Esophagus squamous epithelium (tissue), 5 donors: Measurements from ENCODE around the gene SYT12. TPM values are rescaled to one million over a fixed set of nuclear protein-coding genes. Genes with fewer than 3 reads are reported as not detected.

ENCODE experiments used
- DNase-seq: peaks from one replicate; lab custom pipeline; 2025; lab: John Stamatoyannopoulos, UW
- H3K27ac ChIP-seq, 4 donors: fragments of 200-600 bp; sonication (generic); one replicate each; pipeline ENCODE4 v1.5.1; 2016 to 2019; ENCODE audit warnings: mild to moderate bottlenecking in 1 of 4
- H3K27me3 ChIP-seq, 4 donors: fragments of 200-600 bp; sonication (generic); 1 replicate in 3 of 4; 2 replicates in 1 of 4; pipeline versions ENCODE4 v1.5.1 to v1.6.0; 2017 to 2021; ENCODE audit warnings: antibody characterized with exemption in 1 of 4
- H3K36me3 ChIP-seq, 3 donors: fragments of 200-600 bp; sonication (generic); one replicate each; pipeline ENCODE4 v1.5.1; 2016 to 2019
- H3K4me1 ChIP-seq, 3 donors: fragments of 200-600 bp; sonication (generic); one replicate each; pipeline ENCODE4 v1.5.1; 2017 to 2019
- H3K4me3 ChIP-seq, 4 donors: fragments of 200-600 bp; sonication (generic); 1 replicate in 3 of 4; 2 replicates in 1 of 4; pipeline ENCODE4 v1.5.1; 2016 to 2019; ENCODE audit warnings: mild to moderate bottlenecking in 2 of 4, moderate library complexity in 1 of 4
- H3K9me3 ChIP-seq, 3 donors: fragments of 200-600 bp; sonication (generic); one replicate each; pipeline ENCODE4 v1.5.1; 2016 to 2019
- CTCF ChIP-seq, 6 experiments: fragments of 450-650 bp in 4 of 6; fragments of 200-600 bp in 2 of 6; sonication (generic) in 2 of 6; IDR thresholded peaks; one replicate each; pipeline ENCODE4 v1.5.1; 2016 to 2019; ENCODE audit warnings: antibody characterized with exemption in 6 of 6, mild to moderate bottlenecking in 4 of 6, moderate library complexity in 4 of 6
- POLR2A ChIP-seq, 4 donors: fragments of 450-650 bp; IDR thresholded peaks; one replicate each; pipeline ENCODE4 v1.6.1; 2017; ENCODE audit warnings: antibody characterized with exemption in 4 of 4, mild to moderate bottlenecking in 4 of 4, moderate library complexity in 3 of 4
- WGBS, 2 donors: methylation state at CpG; one replicate each; pipeline ENCODE4 v1.1.5; 2018; 5-methylcytosine and 5-hydroxymethylcytosine counted together
- intact Hi-C: fragments of 100-400 bp; cut with DNase I; formaldehyde crosslinking; loops from one replicate; pipeline ENCODE4 v1.15.0; 2022
- total RNA-seq, 4 donors: library from RNA; depleted of rRNA; stranded (reverse); fragments of >200 nt; gene quantifications; one replicate each; pipeline ENCODE4 v1.1.0, GENCODE V29; 2016
- donor health status: DM: yes; HTN: yes; CAD: no.

The SYT12 gene, protein sequence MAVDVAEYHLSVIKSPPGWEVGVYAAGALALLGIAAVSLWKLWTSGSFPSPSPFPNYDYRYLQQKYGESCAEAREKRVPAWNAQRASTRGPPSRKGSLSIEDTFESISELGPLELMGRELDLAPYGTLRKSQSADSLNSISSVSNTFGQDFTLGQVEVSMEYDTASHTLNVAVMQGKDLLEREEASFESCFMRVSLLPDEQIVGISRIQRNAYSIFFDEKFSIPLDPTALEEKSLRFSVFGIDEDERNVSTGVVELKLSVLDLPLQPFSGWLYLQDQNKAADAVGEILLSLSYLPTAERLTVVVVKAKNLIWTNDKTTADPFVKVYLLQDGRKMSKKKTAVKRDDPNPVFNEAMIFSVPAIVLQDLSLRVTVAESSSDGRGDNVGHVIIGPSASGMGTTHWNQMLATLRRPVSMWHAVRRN
- total RNA-seq: 1 to 10 TPM in 2 of 4 donors, under 1 TPM in 2; 0.76 to 1.7 (median 0.99) TPM

DNA sequence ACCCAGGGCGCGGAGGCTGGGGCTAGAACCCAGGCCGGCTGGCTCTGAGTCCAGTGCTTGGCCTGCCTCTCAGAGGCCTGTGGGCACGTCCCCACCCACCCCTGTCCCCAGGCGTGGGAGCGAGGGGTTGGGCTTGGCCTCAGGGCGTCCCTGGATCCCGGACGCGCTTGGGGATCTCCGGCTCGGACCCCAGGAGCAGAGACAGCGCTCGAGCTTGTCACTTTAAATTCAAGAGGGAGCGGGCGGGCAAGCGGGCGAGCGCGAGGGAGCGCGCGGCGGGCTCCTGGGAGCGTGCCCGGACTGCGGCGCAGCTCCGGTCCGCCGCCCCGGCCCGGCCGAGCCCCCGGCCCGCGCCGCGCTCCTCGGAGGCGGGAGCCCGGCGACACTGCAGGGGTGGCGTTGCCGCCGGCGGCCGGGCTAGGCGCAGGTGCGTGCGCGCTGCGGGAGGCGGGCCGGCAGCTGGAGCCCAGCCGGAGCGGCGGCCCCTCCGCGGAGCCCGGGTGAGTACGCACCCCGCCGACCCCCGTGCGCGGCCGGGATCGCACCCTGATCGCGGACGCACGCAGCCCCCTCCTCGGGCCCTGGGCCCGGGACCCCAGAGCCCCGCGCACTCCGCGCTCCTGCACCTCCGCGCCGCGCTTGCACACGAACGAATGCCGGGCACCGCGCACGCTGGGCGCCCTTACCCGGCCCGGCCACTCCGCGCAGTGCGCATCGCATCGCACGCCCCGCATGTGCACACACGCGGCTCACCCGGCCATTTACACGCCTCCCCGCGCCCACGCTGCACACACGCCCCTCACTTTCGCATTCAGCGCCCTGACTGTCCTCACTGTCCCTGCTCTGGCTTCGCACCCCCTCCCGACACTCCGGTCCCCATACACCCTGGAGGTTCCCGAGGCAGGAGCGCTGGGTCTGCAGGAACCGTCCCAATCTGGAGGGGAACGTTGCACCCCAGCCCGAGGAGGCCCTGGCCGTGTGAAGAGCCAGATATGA lies at the start of gene SYT12:
Gene SYT12 (plus strand): TSS at position 174 of the 996 bp plus-strand sequence. CDS start 7,011 bp downstream, outside the sequence.
- Histone ChIP-seq H3K9me3 (no peaks in the 10 kb centered on the region), H3K4me3 (peak within 1 kb of the TSS; percentile 37 to 70 (median 46)), H3K4me1 (peaks cover 17 to 40% (median 18%) of the 10 kb centered on the region in 3 donors), H3K36me3 (no peaks in the 10 kb centered on the region), H3K27ac (no peak within 1 kb of the TSS), H3K27me3 (peaks cover 0 to 36% (median 1%) of the 10 kb centered on the region in 4 donors)
- TF ChIP-seq POLR2A (IDR thresholded peaks at IDR 0.05) (no peak), CTCF (IDR thresholded peaks at IDR 0.05) (no peak)
- intact Hi-C loops: no loop called here
- DNase-seq: no peak
- 0 to 2% methylated on average over 7 to 11 of the region's 118 CpGs for whole genome bisulfite sequencing, 2 donors

- Histone ChIP-seq H3K27ac (no peak overlapping the region), H3K27me3 (no peaks in the 10 kb centered on the region)
These were observed 48.9 kb upstream of the SYT12 start for GRCh38 chr11:66973956-66974580.

DNA sequence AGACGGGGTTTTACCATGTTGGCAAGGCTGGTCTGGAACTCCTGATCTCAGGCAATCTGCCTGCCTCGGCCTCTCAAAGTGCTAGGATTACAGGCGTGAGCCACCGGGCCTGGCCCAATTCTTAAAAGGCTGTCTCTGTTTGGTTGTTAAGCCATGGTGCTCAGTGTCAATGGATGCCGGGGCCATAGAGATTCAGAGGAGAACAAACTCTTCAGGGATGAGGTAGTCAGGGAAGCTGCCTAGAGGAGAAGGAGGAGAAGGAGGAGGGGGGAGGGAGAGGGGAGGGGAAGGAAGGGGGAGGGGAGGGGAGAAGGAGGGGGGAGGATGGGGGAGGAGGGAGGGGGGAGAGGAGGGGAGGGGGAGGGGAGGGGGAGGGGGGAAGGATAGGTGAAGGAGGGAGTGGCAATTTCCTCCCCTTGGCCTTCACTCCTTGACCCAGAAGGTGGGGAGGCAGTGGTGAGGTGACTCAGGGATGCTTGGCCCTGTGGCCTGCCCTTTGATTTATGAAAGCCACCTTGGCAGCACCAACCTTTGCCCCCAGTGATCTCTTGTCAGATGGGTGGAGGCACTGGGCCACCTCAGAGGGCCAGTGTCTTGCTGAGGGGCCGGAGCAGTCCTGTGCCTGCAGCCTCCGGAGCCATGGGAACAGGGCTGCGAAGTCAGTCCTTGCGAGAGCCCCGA lies 48.1 kb upstream of the SYT12 start, which contains the start of gene C11orf86:
Gene C11orf86 (plus strand): TSS at position 581 of the 681 bp plus-strand sequence. CDS start 59 bp downstream, at position 640.
- Histone ChIP-seq H3K27ac (no peak within 1 kb of the TSS), H3K27me3 (no peaks in the 10 kb centered on the region), H3K9me3 (peaks cover 0 to 6% (median 0%) of the 10 kb centered on the region in 3 donors), H3K4me3 (no peak within 1 kb of the TSS), H3K36me3 (no peaks in the 10 kb centered on the region), H3K4me1 (peaks cover 10 to 20% (median 14%) of the 10 kb centered on the region in 3 donors)
- intact Hi-C loops: no loop called here
- no peak for TF ChIP-seq CTCF (IDR thresholded peaks at IDR 0.05)
- no peak for DNase-seq
- WGBS, 2 donors: 94% methylated on average over 3 of the region's 10 CpGs; no CpG with 5 or more reads in 1 of the 2 donors

More at GRCh38 chr11:66973956-66974580, 48.9 kb upstream of the SYT12 start:
- intact Hi-C loops: no loop called here
- WGBS, 2 donors: 72 to 75% methylated on average over 6 to 8 of the region's 8 CpGs
- no peaks in the 10 kb centered on the region for H3K9me3 ChIP-seq
- no peaks in the 10 kb centered on the region for H3K36me3 ChIP-seq
- H3K4me1 ChIP-seq: peaks cover 10 to 23% (median 14%) of the 10 kb centered on the region in 3 donors
- no peak for DNase-seq
- no peak for TF ChIP-seq POLR2A (IDR thresholded peaks at IDR 0.05)
- TF ChIP-seq CTCF (IDR thresholded peaks at IDR 0.05): no peak
- no peak overlapping the region for H3K4me3 ChIP-seq

DNA sequence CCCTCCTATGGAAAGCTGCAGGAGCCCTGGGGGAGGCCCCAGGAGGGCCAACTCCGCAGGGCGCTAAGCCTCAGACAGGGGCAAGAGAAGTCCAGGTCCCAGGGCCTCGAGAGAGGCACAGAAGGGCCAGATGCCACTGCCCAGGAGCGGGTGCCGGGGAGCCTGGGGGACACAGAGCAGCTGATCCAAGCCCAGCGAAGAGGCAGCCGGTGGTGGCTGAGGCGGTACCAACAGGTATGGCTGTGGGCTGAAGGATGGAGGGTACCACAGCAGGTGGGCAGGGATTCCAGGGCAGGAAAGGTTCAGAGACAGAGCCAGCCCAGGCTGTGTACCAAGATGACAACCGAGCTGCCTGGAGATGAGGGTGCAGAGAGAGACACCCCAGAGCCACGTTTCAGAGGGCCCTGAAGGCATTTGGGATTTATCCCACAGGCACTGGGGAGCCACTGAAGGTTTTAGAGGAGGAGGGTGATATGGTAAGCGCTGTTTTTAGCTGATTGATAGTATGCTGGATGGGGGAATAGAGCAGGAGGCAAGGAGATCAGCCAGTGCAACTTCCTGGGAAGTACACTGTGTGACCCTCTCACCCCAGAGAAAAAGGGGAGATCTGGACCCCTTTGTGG lies 47.4 kb upstream of the SYT12 start:
- no peak for TF ChIP-seq CTCF (IDR thresholded peaks at IDR 0.05)
- intact Hi-C loops: no loop called here
- peaks cover 0 to 6% (median 0%) of the 10 kb centered on the region in 3 donors for H3K9me3 ChIP-seq
- no peaks in the 10 kb centered on the region for H3K36me3 ChIP-seq
- WGBS, 2 donors: 61 to 64% methylated on average over 3 to 8 of the region's 11 CpGs
- no peak overlapping the region for H3K4me3 ChIP-seq
- no peaks in the 10 kb centered on the region for H3K27me3 ChIP-seq
- H3K27ac ChIP-seq: no peak overlapping the region
- no peak for DNase-seq
- peaks cover 9 to 13% (median 9%) of the 10 kb centered on the region in 3 donors for H3K4me1 ChIP-seq
